Karpas-422 (cell line): ENCODE data around the gene PSMD2. TPM values are rescaled to one million over a fixed set of nuclear protein-coding genes. Genes with fewer than 3 reads are reported as not detected.

ENCODE experiments used
- DNase-seq: peaks from one replicate; pipeline ENCODE4 v3.0.0-alpha.2; 2015
- H2AFZ ChIP-seq: fragments of 200-600 bp; sonication (generic); 2 replicates; pipeline ENCODE4 v1.6.1; 2014; ENCODE audit warnings: antibody characterized with exemption, low read length, mixed read lengths
- H3K27ac ChIP-seq: fragments of 200-600 bp; sonication (generic); 2 replicates; pipeline ENCODE4 v1.5.1; 2014; ENCODE audit warnings: mild to moderate bottlenecking, low read length, moderate library complexity
- H3K27me3 ChIP-seq: fragments of 200-600 bp; sonication (generic); 2 replicates; pipeline ENCODE4 v1.6.1; 2014; ENCODE audit warnings: low read length, mixed read lengths
- H3K36me3 ChIP-seq: fragments of 200-600 bp; sonication (generic); 2 replicates; pipeline ENCODE4 v1.6.1; 2014; ENCODE audit warnings: low read length, mixed read lengths; ENCODE audit not compliant: insufficient read depth
- H3K4me1 ChIP-seq: fragments of 200-600 bp; sonication (generic); 2 replicates; pipeline ENCODE4 v1.6.1; 2014; ENCODE audit warnings: mild to moderate bottlenecking, low read length, mixed read lengths
- H3K4me2 ChIP-seq: fragments of 200-600 bp; sonication (generic); 2 replicates; pipeline ENCODE4 v1.6.1; 2014; ENCODE audit warnings: low read length, low read depth, mild to moderate bottlenecking; ENCODE audit not compliant: poor library complexity, severe bottlenecking
- H3K4me3 ChIP-seq: fragments of 200-600 bp; sonication (generic); 2 replicates; pipeline ENCODE4 v1.5.1; 2014; ENCODE audit warnings: mild to moderate bottlenecking, antibody characterized with exemption, low read length, mixed read lengths
- H3K79me2 ChIP-seq: fragments of 200-600 bp; sonication (generic); 2 replicates; pipeline ENCODE4 v1.6.1; 2014; ENCODE audit warnings: mild to moderate bottlenecking, low read length, mixed read lengths
- H3K9ac ChIP-seq: fragments of 200-600 bp; sonication (generic); 2 replicates; pipeline ENCODE4 v1.6.0; 2014; ENCODE audit warnings: low read length
- H3K9me2 ChIP-seq: fragments of 200-600 bp; sonication (generic), shearing (Covaris generic); replicated peaks from 2 replicates; pipeline ENCODE4 v1.6.0; 2014; ENCODE audit warnings: mild to moderate bottlenecking, low read length, moderate library complexity; ENCODE audit not compliant: insufficient read depth
- H3K9me3 ChIP-seq: fragments of 300-700, 200-600 bp; sonication (generic); 2 replicates; pipeline ENCODE4 v1.6.1; 2014; ENCODE audit warnings: low read length, mixed read lengths
- H4K20me1 ChIP-seq: fragments of 200-600 bp; sonication (generic); 2 replicates; pipeline ENCODE4 v1.6.1; 2014; ENCODE audit warnings: mild to moderate bottlenecking, antibody characterized with exemption, low read length, low read depth; ENCODE audit not compliant: insufficient read depth
- small RNA-seq: library from RNA; depleted of rRNA; stranded (forward); fragments of <200 nt; gene quantifications from one replicate; pipeline ENCODE3, GENCODE V24; 2014
- total RNA-seq: library from RNA; depleted of rRNA; stranded (reverse); fragments of >200 nt; shearing (Covaris generic); gene quantifications from 2 replicates; pipeline ENCODE4 v1.2.3, GENCODE V29; 2014; ENCODE audit warnings: low replicate concordance; rRNA removed

PSMD2 gene
- total RNA-seq, 1 experiment from 2014 or later, result 235 TPM

- H3K79me2 ChIP-seq, result no peaks in the 10 kb centered on the region
- peak; percentile 46 for DNase-seq
- H3K27ac ChIP-seq, result no peak overlapping the region
- H3K9ac ChIP-seq, result no peak overlapping the region; the same call in 1 of the 2 replicates
- no peak overlapping the region for H3K4me3 ChIP-seq
- H3K36me3 ChIP-seq, result no peaks in the 10 kb centered on the region
- no peaks in the 10 kb centered on the region for H3K4me1 ChIP-seq
- no peak overlapping the region for H3K4me2 ChIP-seq
- H3K9me3 ChIP-seq, result no peaks in the 10 kb centered on the region
- no peaks in the 10 kb centered on the region for H3K9me2 ChIP-seq
- H4K20me1 ChIP-seq, result no peaks in the 10 kb centered on the region
- no peaks in the 10 kb centered on the region for H3K27me3 ChIP-seq
- H2AFZ ChIP-seq, result no peak overlapping the region
These were observed 55.7 kb downstream of the PSMD2 start for GRCh38 chr3:184354754-184355153.

GRCh38 chr3:184355261-184356040 lies 56.4 kb downstream of the PSMD2 start:
- H3K9me3 ChIP-seq, result no peaks in the 10 kb centered on the region
- no peak overlapping the region for H3K27ac ChIP-seq
- no peaks in the 10 kb centered on the region for H3K27me3 ChIP-seq
- no peaks in the 10 kb centered on the region for H3K9me2 ChIP-seq
- DNase-seq, result peak; percentile 39
- H4K20me1 ChIP-seq, result no peaks in the 10 kb centered on the region
- no peaks in the 10 kb centered on the region for H3K36me3 ChIP-seq
- no peak overlapping the region for H2AFZ ChIP-seq
- H3K4me3 ChIP-seq, result no peak overlapping the region
- H3K4me1 ChIP-seq, result peaks cover 5% of the 10 kb centered on the region
- H3K4me2 ChIP-seq, result no peak overlapping the region
- no peak overlapping the region for H3K9ac ChIP-seq
- H3K79me2 ChIP-seq, result no peaks in the 10 kb centered on the region

- H3K36me3 ChIP-seq, result no peaks in the 10 kb centered on the region
- H3K9ac ChIP-seq, result no peak overlapping the region
- H3K4me2 ChIP-seq, result no peak overlapping the region
- peaks cover 13% of the 10 kb centered on the region for H3K4me1 ChIP-seq
- H3K4me3 ChIP-seq, result no peak overlapping the region
- no peak overlapping the region for H2AFZ ChIP-seq
- H3K9me3 ChIP-seq, result no peaks in the 10 kb centered on the region
- DNase-seq, result no peak
- H3K27ac ChIP-seq, result no peak overlapping the region
- no peaks in the 10 kb centered on the region for H3K9me2 ChIP-seq
- no peaks in the 10 kb centered on the region for H4K20me1 ChIP-seq
- peaks cover 8% of the 10 kb centered on the region; the same call in 1 of the 2 replicates for H3K79me2 ChIP-seq
- H3K27me3 ChIP-seq, result no peaks in the 10 kb centered on the region
These were observed 58.4 kb downstream of the PSMD2 start for GRCh38 chr3:184357248-184358123.

DNA sequence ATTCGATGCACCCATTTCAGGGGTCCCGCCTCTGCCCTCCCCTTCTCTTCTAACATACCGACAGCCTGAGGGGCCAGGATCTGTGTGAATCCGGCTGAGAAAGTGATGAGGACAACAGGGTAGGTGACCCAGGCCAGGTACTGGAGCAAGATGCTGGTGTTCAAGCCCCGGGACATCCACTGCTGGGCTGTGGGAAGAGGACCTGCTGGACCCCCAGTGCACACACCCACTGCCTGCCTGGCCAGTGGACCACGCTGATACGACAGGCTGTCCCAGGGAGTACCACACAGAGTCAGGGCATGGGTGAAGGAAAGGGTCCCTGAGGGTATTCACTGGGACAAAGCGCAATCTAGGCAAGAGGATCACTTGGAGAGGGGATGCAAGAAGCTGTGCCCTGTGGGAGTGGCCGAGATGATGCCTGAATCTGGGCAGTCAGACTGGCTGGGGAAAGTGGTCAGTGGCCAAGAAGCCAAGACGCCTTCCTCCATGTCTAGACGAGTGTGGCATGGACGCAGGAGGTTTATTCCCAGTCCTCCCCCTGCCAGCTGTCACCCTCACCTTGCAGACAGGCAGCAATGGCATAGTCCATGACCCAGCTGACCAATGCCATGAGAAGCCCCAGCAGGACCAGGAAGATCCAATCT lies 59.2 kb downstream of the PSMD2 start:
- Histone ChIP-seq H3K4me3 (no peak overlapping the region), H3K27me3 (no peaks in the 10 kb centered on the region), H4K20me1 (no peaks in the 10 kb centered on the region), H3K27ac (no peak overlapping the region), H3K79me2 (peaks cover 9% of the 10 kb centered on the region; the same call in 1 of the 2 replicates), H3K9me2 (no peaks in the 10 kb centered on the region), H3K36me3 (no peaks in the 10 kb centered on the region), H3K4me2 (no peak overlapping the region), H3K4me1 (peaks cover 13% of the 10 kb centered on the region), H3K9me3 (no peaks in the 10 kb centered on the region), H3K9ac (no peak overlapping the region), H2AFZ (no peak overlapping the region)
- no peak for DNase-seq

Small RNAs within 50 kb of the gene (small RNA-seq; reads per million reads assigned to genes)
- gene SNORD66, result 707 reads per million, percentile 100 among the genes with 10 or more reads in this experiment

Other genes with a start within 250 kb of the PSMD2 start
- gene HTR3C, start 246.2 kb upstream of the PSMD2 start, total RNA-seq, result not detected in 2 replicates
- gene HTR3E, start 202.2 kb upstream of the PSMD2 start, total RNA-seq, result not detected in 2 replicates
- gene EIF2B5, start 163.9 kb upstream of the PSMD2 start, total RNA-seq, result 59.4 and 68.4 TPM in 2 replicates
- gene DVL3, start 143.9 kb upstream of the PSMD2 start, total RNA-seq, result 62.1 and 106 TPM in 2 replicates
- gene AP2M1, start 124.4 kb upstream of the PSMD2 start, total RNA-seq, result 212 and 265 TPM in 2 replicates
- 61.6 and 62.9 TPM in 2 replicates for gene ABCF3, start 113.0 kb upstream of the PSMD2 start, total RNA-seq
- not detected in 2 replicates for gene VWA5B2, start 69.7 kb upstream of the PSMD2 start, total RNA-seq
- 80.1 and 108 TPM in 2 replicates for gene ALG3, start 50.3 kb upstream of the PSMD2 start, total RNA-seq
- 30.3 and 49.6 TPM in 2 replicates for gene EEF1AKMT4, start 49.6 kb upstream of the PSMD2 start, total RNA-seq
- 5.0 and 9.5 TPM in 2 replicates for gene CAMK2N2, start 37.7 kb upstream of the PSMD2 start, total RNA-seq
- gene ECE2, start 23.2 kb upstream of the PSMD2 start, total RNA-seq, result 0.15 TPM in 1 of 2 replicates, not detected in the other
- gene EIF4G1, start 15.4 kb downstream of the PSMD2 start, total RNA-seq, result 177 and 369 TPM in 2 replicates
- 23.0 and 26.1 TPM in 2 replicates for gene FAM131A, start 38.4 kb downstream of the PSMD2 start, total RNA-seq
- gene CLCN2, start 62.4 kb downstream of the PSMD2 start, total RNA-seq, result 4.4 and 8.8 TPM in 2 replicates
- 165 and 169 TPM in 2 replicates for gene POLR2H, start 62.5 kb downstream of the PSMD2 start, total RNA-seq
- 6.6 and 12.5 TPM in 2 replicates for gene THPO, start 79.0 kb downstream of the PSMD2 start, total RNA-seq
- gene CHRD, start 80.8 kb downstream of the PSMD2 start, total RNA-seq, result 17.7 and 52.9 TPM in 2 replicates